GM18498 (cell line): ENCODE measurements around the gene PHACTR4.
"Not testable (repeated sequence)": the region's sequence is repeated elsewhere in the genome, so short reads cannot be mapped to it uniquely, and the experiment has no call there.

Experiments
- ATAC-seq: cut with Tn5 transposase; IDR thresholded peaks from one replicate; pipeline ENCODE4 v1.9.1; 2021; ENCODE audit warnings: mild to moderate bottlenecking, moderate library complexity; ENCODE audit not compliant: unreplicated experiment

PHACTR4 gene

GRCh38 chr1:28370239-28371009 lies 884 bp downstream of the PHACTR4 start:
- no peak for ATAC-seq

- ATAC-seq = no peak
These were observed 1.5 kb downstream of the PHACTR4 start for GRCh38 chr1:28371010-28371377.

- not testable (repeated sequence) for ATAC-seq
These were observed 3.9 kb downstream of the PHACTR4 start for GRCh38 chr1:28373450-28373849.

- ATAC-seq = no peak
These were observed 4.8 kb downstream of the PHACTR4 start for GRCh38 chr1:28374297-28374696.

DNA sequence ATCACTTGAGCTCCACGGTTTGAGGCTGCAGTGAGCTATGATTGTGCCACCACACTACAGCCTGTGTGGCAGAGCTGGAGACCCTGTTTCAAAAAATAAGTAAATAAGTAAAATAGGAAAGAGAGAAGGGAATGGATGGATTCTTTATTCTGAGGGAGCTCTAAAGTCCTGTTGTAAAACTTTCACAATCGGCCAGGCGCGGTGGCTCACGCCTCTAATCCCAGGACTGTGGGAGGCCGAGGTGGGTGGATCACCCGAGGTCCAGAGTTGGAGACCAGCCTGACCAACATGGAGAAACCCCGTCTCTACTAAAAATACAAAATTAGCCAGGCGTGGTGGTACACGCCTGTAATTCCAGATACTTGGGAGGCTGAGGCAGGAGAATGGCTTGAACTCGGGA lies 6.1 kb downstream of the PHACTR4 start:
- ATAC-seq = not testable (repeated sequence)

DNA sequence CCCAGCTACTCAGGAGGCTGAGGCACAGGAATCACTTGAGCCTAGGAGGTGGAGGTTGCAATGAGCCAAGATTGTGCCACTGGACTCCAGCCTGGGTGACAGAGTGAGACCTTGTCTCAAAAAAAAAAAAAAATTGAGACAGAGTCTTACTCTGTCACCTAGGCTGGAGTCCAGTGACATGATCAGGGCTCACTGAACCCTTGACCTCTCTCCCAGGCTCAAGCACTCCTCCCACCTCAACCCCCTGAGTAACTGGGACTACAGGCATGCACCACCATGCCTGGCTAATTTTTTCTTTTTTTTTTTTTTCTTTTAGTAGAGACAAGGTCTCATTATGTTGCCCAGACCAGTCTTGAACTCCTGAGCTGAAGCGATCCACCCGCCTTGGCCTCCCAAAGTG lies 6.7 kb downstream of the PHACTR4 start:
- not testable (repeated sequence) for ATAC-seq

DNA sequence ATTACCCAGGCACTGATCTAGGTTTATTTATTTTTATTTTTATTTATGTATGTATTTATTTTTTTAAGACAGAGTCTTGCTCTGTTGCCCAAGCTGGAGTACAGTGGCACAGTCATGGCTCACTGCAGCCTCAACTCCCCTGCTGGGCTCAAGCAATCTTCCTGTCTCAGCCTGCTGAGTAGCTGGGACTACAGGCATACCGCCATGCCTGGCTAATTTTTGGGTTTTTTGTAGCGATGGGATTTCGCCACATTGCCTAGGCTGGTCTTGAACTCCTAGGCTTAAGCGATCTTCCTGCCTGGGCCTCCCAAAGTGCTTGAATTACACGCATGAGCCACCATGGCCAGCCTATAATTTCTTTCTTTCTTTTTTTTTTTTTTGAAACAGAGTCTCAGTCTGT lies 9.4 kb downstream of the PHACTR4 start:
- no peak for ATAC-seq

DNA sequence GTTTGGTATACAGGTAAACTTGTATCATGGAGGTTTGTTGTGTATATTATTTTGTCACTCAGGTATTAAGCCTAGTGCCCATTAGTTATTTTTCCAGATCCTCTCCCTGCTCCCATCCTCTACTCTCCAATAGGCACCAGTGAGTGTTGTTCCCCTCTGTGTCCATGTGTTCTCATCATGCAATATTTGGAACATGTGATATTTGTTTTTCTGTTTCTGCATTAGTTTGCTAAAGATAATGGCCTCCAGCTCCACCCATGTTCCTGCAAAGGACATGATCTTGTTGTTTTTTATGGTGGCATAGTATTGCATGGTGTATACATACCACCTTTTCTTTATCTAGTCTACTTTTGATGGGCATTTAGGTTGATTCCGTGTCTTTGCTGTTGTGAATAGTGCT lies 10.9 kb downstream of the PHACTR4 start:
- no peak for ATAC-seq

DNA sequence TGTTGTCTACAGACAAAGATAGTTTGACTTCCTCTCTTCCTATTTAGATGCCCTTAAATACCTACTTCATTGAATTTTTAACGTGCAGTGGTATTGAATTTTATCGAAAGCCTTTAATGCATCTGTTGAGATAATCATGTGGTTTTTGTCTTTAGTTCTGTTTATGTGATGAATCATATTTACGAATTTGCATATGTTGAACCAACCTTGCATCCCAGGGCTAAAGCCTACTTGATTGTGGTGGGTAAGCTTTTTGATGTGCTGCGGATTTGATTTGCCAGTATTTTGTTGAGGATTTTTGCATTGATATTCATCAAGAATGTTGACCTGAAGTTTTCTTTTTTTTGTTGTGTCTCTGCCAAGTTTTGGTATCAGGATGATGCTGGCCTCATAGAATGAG lies 14.2 kb downstream of the PHACTR4 start:
- not testable (repeated sequence) for ATAC-seq

- ATAC-seq = no peak
These were observed 22.6 kb downstream of the PHACTR4 start for GRCh38 chr1:28392027-28392652.

DNA sequence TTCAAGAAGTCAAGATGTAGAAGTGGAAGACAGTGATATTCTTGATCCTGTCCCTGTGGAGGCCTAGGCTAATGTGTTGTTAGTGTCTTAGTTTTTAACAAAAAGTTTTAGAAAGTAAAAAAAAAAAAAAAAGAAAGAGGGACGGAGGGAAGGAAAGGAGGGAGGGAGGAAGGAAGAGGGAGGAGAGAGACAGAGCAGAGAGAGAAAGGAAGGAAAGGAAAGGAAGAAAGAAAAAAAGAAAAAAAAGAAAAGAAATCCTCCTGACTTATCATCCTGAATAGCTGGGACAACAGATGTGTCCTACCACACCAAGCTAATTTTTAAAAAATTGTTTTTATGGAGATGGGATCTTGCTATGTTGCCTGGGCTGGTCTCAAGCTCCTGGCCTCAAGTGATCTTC lies 24.6 kb downstream of the PHACTR4 start:
- no peak for ATAC-seq

DNA sequence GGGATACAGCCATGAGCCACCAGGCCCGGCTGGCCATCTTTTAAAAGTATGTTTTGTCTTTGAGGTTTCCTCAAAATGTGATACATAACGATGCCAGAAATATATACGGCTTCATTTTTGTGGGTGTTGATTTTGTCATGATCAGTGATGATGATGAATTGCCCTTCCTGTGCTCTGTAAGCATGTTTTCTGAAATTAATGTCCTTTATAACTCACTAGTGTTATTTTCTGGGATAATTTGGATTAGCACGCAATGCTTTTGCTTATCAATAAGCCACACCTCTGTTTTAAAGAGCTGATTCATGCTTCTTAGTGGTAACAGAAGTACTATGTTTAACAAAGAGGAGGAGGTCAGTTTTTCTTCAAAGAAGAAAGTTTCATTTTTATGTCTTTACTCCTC lies 25.6 kb downstream of the PHACTR4 start:
- no peak for ATAC-seq

DNA sequence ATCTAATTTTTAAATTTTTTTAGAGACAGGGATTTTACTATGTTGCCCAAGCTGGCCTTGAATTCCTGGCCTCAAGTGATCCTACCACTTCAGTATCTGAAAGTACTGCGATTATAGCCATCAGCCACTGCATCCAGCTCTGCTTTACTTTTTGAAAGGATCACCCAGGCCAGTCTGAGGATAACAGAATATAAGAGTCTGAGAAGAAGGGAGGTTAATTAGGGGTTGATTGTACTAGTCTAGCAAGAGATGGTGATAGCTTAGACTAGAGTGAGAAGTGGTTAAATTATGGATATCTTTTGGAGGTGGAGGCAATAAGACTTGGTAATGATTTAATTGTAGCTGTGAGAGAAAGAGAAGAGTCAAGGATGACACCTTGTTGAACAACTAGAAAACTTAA lies 32.2 kb downstream of the PHACTR4 start:
- no peak for ATAC-seq

- ATAC-seq = no peak
These were observed 39.5 kb downstream of the PHACTR4 start for GRCh38 chr1:28409090-28409489.

DNA sequence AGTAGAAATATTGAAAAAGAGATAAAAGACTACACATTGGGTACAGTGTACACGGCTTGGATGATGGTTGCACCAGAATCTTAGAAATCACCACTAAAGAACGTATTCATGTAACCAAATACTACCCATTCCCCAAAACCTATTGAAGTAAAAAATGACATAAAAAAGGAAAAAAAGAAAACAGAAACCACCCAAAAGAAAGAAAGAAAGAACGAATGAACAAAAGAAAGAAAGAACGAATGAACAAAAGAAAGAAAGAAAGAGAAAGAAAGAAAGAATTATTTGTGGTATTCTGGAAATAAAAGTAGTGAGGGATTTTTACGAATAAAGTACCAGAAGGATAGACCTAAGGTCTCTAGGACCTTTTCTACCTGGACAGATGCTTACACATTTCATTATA lies 42.1 kb downstream of the PHACTR4 start:
- no peak for ATAC-seq

GRCh38 chr1:28412731-28413130 lies 43.2 kb downstream of the PHACTR4 start:
- no peak for ATAC-seq

DNA sequence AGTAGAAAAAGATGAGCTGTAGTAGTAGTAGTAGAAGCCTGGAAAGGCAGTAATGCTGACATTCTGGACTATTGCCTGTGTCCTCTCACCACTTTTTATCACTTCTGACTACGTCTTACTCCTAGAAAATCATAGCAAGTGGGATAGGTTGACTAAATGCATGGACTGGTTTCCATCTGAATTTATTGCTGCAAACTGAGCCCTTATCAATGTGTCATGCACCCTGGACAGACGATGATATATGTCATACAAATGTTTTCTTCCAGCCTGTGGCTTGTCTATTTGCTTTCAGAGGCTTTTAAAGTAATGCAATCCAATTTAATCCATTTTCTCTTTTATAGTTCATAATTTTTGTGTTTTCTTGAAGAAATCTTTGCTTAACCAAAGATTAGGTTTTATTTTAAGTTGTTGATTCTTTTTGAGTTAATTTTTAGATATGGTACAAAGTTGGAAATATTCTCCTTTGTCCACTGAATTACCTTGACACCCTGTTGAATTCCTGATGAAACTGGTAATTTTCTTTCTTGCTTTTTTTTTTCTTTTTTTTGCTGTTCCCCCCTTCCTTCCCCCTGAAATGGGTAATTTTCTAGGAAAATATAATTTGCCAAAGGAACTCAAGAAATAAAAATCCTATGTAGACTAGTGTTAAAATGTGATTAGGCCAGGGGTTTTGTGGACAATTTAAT lies 47.1 kb downstream of the PHACTR4 start:
- ATAC-seq = no peak

DNA sequence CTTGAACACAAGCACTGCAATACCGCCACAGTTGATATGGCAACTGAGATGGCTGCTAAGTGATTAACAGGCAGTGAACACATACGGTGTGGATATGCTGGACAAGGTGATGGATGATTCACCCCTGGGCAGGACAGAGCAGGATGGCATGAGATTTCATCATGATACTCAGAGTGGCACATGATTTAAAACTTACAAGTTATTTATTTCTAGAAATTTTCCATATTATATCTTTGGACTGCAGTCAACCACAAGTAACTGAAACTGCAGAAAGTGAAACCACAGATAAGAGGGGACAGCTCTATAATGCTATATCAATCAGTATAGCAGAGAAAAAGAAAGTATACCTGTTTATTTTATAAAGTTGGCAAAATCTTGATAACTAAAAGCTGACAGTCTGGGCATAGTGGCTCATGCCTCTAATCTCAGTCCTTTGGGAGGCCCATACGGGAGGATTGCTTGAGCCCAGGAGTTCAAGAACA lies 47.9 kb downstream of the PHACTR4 start:
- ATAC-seq = peak; percentile 65

DNA sequence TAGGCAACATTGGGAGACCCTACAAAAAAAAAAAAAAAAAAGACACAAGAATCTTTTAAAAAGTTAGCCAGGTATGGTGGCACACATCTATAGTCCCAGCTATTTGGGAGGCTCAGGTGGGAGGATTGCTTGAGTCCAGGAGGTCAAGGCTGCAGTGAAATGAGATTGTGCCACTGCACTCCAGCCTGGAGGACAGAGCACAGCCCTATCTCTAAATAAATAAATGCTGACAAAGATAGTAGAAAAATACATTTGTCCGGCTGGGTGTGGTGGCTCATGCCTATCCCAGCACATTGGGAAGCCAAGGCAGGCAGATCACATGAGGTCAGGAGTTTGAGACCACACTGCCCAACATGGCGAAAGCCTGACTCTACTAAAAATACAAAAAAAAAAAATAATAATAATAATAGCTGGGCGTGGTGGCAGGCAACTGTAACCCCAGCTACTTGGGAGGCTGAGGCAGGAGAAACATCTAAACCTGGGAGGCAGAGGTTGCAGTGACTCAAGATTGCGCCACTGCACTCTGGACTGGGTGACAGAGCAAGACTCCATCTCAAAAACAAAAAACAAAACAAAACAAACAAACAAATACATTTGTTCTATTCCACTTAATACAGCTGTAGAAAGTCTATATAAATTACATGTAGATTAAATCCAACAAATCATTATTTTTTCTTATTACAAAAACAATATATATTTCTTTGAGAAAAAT lies 48.5 kb downstream of the PHACTR4 start:
- ATAC-seq = no peak

DNA sequence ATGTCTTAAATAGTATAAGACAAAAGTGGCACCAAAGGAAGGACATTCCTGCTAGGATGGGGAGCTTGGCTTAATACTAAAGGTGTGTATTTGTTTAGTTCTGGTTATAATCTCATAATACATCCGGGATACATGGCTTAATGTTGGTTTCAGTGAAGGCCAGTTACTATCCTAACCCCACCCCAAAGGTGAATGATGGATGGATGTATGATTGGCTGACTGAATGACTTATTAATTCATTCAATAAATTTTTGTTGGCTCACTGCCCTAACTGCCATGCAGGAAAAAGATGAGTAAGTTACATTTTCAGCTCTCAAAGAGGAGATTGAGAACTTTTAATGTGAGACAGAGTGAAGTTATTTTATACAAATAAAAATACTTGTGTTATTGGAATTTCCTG lies 52.2 kb downstream of the PHACTR4 start:
- no peak for ATAC-seq

DNA sequence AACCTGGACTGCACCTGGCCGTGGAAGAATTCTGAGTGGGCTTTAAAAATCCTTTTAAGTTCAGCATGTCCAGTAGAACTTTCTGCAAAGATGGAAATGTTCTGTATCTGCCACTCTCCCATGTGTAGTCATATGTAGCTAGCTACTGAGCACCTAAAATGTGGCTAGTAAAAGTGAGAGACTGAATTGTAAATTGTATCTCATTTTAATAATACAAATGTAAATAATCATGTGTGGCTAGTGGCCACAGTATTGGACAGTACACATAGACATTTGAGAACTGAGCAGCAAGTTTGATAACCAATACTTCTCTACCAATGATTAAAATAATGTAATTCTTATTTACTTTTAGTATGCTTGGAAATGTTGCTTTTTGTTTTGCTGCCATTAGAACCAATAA lies 57.3 kb downstream of the PHACTR4 start:
- no peak for ATAC-seq
